ENCODE data around the gene HSD17B2. TPM values are rescaled to one million over a fixed set of nuclear protein-coding genes. Genes with fewer than 3 reads are reported as not detected.

HSD17B2 gene
- total RNA-seq: not detected in 2 replicates

GRCh38 chr16:82034981-82035612 lies at the start of gene HSD17B2:
Gene HSD17B2 (plus strand): TSS chr16:82035253. CDS start chr16:82035425, 172 bp downstream.

GRCh38 chr16:82011199-82011641 lies 23.8 kb upstream of the HSD17B2 start, which contains the start of gene SDR42E1:
Gene SDR42E1 (minus strand): TSS chr16:82011470. CDS start chr16:82000858, 10,612 bp downstream.

Other genes starting within 250 kb of the HSD17B2 start
- gene SDR42E1, start 23.8 kb upstream of the HSD17B2 start, total RNA-seq: not detected in 2 replicates
- 11.0 and 14.2 TPM in 2 replicates for gene MPHOSPH6, start 135.0 kb downstream of the HSD17B2 start, total RNA-seq

Measured in cardiac ventricle fibroblast (primary cell).